Urinary bladder (tissue), 4 donors: Measurements from ENCODE around the gene SLC7A9. TPM values are rescaled to one million over a fixed set of nuclear protein-coding genes. Genes with fewer than 3 reads are reported as not detected.
"Not testable (repeated sequence)": the region's sequence is repeated elsewhere in the genome, so short reads cannot be mapped to it uniquely, and the experiment has no call there.

Experiments used
- DNase-seq: peaks from one replicate; pipeline ENCODE4 v3.0.0-alpha.2; 2015; ENCODE audit errors: extremely low spot score
- H3K27ac ChIP-seq: one replicate; pipeline ENCODE4 v1.5.1; 2013; ENCODE audit warnings: low read depth, mild to moderate bottlenecking, moderate library complexity
- H3K36me3 ChIP-seq: one replicate; pipeline ENCODE4 v1.6.1; 2013; ENCODE audit warnings: mild to moderate bottlenecking, moderate library complexity; ENCODE audit not compliant: insufficient read depth
- H3K4me1 ChIP-seq: one replicate; pipeline ENCODE4 v1.6.1; 2013; ENCODE audit warnings: mild to moderate bottlenecking, moderate library complexity; ENCODE audit not compliant: insufficient read depth
- H3K4me3 ChIP-seq: one replicate; pipeline ENCODE4 v1.5.1; 2013; ENCODE audit warnings: low read depth, low read length
- WGBS: extraction: QIAGEN DNeasy Blood & Tissue Kit; methylation state at CpG from one replicate; pipeline ENCODE4 v1.1.7; 2013; 5-methylcytosine and 5-hydroxymethylcytosine counted together
- polyA plus RNA-seq: library from polyadenylated mRNA; stranded (reverse); fragments of 200-250 nt; gene quantifications from one replicate; pipeline ENCODE4 v1.2.3, GENCODE V29; 2013
- total RNA-seq: library from RNA; depleted of rRNA; stranded (reverse); fragments of >200 nt; gene quantifications from one replicate; pipeline ENCODE4 v1.2.3, GENCODE V29; 2014
- donor health status: healthy with polysubstance abuse.
- donor health status: healthy.

Gene SLC7A9
- total and polyA plus RNA-seq, 2 donors, result 0.28 to 0.79 TPM

DNA sequence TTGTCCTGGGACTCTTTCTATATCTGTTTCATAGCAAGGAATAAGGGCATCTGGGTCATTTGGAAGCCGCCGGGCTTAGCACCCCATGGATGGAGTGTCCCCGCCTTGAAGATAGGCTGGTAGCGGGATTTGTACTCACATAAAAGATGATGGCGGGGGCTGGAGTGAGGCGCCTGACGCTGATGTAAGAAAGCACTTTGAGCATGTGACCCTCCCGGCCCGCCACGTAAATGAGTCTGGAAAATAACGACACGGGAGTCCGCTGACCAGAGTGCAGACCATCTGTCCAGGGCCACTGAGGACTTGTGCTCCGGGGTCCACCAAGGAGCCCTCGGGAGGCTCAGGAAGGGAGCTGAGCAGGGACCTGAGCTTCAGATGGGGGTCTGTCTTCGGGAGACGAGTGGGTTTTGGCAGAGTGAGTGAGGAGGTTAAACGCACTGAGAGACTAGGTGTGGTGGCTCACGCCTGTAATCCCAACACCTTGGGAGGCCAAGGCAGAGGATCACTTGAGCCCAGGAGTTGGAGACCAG lies 25.8 kb downstream of the SLC7A9 start:
- Histone ChIP-seq H3K4me3 (no peak overlapping the region), H3K36me3 (no peaks in the 10 kb centered on the region), H3K27ac (no peak overlapping the region), H3K4me1 (no peaks in the 10 kb centered on the region)
- no peak for DNase-seq
- whole genome bisulfite sequencing, result 93% methylated on average over 19 of the region's 19 CpGs

DNA sequence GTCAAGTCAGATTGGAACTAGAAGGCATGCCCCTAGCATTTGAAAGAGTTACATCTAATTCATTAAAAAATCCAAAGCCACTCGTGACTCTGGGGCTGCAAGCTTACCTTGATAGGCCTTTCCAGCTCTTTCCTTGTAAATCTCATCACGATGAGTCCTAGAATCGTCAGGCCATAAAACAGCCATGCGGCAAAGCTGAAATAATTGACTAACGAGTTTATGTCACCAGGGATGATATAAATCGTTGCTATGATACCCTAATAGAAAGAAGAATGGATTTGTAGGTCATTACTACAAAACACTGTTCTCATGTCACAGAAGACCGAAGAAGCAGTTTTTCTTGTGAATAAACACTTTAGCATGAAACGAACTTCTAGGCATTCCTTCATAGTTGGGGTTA lies 27.5 kb downstream of the SLC7A9 start:
- DNase-seq, result no peak
- no peak overlapping the region for H3K27ac ChIP-seq
- H3K36me3 ChIP-seq, result no peaks in the 10 kb centered on the region
- WGBS, result 64% methylated on average over 8 of the region's 8 CpGs
- H3K4me1 ChIP-seq, result no peaks in the 10 kb centered on the region
- H3K4me3 ChIP-seq, result no peak overlapping the region

DNA sequence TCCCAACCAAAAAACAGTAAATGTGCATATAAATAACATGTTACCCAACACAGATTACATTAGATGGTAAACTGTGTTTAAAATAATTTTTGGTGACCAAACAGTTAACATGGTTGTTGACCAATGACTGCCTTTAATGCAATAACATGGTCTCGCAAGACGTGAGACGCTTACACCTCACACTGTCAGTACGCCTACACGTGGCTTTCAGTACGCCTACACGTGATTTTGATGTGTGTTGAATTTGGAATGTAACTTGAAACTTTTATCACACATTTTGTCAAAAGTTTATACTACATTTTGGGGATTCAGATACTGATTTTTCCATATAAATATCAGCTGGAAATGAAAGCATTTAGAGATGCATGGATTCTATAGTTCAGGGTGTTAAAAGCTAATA lies 32.0 kb downstream of the SLC7A9 start:
- Histone ChIP-seq H3K4me3 (no peak overlapping the region), H3K27ac (no peak overlapping the region), H3K36me3 (no peaks in the 10 kb centered on the region), H3K4me1 (no peaks in the 10 kb centered on the region)
- 72% methylated on average over 7 of the region's 7 CpGs for WGBS
- DNase-seq, result no peak

DNA sequence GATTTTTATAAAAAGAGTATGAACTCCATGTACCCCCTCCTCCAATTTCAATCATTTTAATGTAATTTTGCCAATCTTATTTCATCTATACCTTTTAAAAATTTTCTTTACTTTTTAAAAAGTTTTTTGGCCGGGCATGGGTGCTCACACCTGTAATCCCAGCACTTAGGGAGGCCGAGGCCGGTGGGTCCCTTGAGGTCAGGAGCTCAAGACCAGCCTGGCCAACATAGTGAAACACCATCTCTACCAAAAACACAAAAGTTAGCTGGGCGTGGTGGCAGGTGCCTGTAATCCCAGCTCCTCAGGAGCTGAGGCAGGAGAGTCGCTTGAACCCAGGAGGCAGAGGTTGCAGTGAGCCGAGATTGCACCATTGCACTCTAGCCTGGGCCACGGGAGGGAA lies 36.2 kb downstream of the SLC7A9 start:
- H3K4me3 ChIP-seq, H3K36me3 ChIP-seq, H3K4me1 ChIP-seq, DNase-seq, H3K27ac ChIP-seq: not testable (repeated sequence)
- 93% methylated on average over 7 of the region's 7 CpGs for WGBS

DNA sequence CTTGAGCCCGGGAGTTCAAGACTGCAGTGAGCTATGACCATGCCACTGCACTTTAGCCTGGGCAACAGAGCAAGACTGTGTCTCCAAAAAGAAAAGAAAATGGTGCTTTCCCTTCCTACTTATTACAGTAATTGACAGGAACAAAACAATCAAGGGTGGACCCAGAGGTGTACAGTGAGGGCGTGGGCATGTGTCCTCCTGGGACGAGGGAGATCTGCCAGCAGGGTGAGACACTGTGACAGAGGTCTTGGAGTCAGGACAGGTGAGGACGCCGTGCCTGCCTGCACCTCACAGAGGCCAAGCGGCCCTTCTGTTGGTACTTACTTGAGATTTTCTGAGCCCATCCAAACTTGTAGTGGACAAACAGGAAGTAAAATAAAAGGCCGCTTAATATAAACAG lies 36.7 kb downstream of the SLC7A9 start:
- H3K27ac ChIP-seq, H3K4me3 ChIP-seq, DNase-seq, H3K36me3 ChIP-seq, H3K4me1 ChIP-seq: not testable (repeated sequence)
- WGBS, result 89% methylated on average over 7 of the region's 7 CpGs

DNA sequence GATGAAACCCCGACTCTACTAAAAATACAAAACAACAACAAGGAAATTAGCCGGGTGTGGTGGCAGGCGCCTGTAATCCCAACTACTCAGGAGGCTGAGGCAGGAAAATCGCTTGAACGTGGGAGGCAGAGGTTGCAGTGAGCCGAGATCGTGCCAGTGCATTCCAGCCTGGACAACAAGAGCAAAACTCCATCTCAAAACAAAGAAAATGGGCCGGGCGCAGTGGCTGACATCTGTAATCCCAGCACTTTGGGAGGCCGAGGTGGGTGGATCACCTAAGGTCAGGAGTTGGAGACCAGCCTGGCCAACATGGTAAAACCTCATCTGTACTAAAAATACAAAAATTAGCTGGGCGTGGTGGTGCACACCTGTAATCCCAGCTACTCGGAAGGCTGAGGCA lies 37.5 kb downstream of the SLC7A9 start:
- not testable (repeated sequence) for DNase-seq, H3K4me1 ChIP-seq, H3K36me3 ChIP-seq, H3K27ac ChIP-seq, H3K4me3 ChIP-seq
- WGBS, result 93% methylated on average over 12 of the region's 12 CpGs

DNA sequence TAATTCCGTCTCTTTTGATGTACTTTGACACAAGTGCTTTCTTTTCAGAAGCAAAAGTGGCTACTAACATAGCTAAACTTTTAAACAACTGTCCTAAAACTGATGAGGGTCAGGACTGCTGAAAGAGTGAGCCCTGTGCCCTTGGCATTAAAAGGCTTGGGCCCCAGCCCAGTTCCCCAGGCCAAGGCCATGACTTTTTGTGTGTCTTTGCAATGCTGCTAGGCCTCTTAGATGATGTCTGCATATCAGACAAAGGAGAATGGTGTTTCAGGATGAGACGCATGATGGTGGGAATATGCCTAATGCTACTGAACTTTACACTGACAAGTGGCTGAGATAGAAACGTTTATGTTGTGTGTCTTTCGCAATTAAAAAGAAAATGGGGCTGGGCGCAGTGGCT lies 38.0 kb downstream of the SLC7A9 start:
- WGBS, result 91% methylated on average over 5 of the region's 5 CpGs
- H3K27ac ChIP-seq, result no peak overlapping the region
- no peak overlapping the region for H3K4me3 ChIP-seq
- no peaks in the 10 kb centered on the region for H3K4me1 ChIP-seq
- DNase-seq, result no peak
- H3K36me3 ChIP-seq, result no peaks in the 10 kb centered on the region

DNA sequence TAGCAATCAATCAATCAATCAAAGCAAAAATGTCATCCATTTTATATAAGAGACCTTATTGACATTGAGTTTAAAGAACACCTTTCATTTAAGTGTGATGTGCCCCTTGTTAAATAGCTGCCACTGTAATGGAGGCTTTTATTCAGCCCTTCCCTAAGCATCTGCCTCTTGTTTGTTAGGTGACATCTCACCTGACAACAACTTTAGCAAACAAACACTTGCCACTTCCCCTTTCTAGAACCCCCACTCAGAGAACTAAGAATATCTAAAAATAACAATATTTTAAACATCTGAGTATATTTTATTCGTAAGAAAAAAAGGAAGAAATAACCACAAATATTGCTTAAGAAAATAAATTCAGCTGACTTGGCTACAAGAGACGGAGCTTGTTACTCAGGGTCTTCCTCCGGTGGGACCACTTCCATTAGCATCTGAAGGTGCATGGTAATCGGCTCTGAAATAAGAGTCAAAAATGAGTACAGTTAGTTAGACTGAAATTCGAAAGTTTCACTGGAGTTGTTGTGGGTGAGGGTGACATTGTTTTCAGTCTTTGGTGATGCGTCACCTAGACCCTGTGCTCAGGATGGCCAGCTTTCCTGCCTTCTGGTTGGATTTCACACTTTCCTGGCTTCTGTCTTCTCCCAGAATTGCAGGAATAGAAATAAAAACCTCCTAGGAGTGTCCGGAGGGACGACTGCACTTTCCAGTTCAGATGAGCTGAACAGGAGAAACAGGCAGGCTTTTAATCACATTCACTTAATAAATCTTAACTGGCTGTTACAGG lies 39.1 kb downstream of the SLC7A9 start:
- H3K36me3 ChIP-seq, result no peaks in the 10 kb centered on the region
- DNase-seq, result no peak
- H3K27ac ChIP-seq, result no peak overlapping the region
- 80% methylated on average over 8 of the region's 8 CpGs for WGBS
- H3K4me3 ChIP-seq, result no peak overlapping the region
- H3K4me1 ChIP-seq, result no peaks in the 10 kb centered on the region

DNA sequence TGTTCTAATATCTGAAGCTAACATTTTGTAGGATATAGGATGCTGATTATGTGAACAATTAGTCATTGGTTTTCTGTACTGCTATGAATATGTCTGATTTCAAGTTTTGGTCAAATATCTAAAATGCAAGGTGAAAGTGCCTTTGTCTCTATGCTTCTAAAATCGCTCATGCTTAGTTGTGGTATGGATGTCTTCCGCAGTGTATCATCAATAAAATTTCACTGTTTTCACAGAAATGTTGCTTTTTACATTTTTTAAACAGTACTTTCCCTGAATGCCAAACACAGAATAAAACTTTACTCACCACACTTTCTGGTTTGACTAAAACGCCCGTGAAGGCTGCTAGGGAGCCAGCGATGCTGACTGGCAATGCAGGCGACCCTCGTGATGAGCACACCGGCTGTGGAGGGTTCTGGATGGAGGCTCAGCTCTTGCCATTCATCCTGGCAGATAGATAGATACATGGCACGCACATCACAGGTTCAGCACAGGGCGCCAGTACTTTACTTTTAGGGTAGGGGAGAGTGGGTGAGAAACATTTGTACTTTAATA lies 40.1 kb downstream of the SLC7A9 start:
- no peak for DNase-seq
- Histone ChIP-seq H3K4me1 (no peaks in the 10 kb centered on the region), H3K4me3 (no peak overlapping the region), H3K36me3 (no peaks in the 10 kb centered on the region), H3K27ac (no peak overlapping the region)
- WGBS, result 92% methylated on average over 10 of the region's 10 CpGs

DNA sequence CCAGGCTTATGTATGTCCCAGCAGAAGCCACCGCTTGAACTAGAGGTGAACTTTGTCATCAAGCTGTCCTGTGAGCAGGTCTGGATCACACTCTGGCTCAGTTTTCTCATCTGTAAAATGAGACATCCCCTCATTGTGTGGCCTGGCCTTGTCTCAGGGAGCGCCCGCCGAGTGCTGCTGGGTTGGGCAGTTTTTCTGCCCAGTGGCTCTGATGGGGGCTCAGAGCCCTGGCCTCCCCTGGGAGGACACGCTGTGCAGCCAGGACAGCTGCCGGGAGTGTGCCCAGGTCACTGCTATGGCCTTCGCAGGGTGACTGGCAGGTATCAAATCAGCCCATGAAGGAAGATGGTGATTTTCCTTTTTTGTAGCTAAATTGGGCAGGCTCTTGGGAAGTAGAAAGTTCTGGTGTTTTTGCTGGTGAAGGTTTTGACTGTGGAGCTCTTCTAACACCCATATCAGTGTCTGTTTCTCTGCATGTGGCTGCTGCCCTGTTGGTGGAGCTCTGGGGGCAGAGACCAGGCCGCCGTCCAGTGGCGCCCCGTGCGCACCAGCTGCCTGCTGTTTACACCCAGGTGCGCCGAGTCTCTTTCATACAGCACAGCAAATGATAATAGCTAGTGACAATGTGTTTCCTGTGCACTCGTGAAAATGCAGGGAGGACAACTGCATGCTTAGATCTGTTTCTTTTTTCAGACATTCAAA lies 40.8 kb downstream of the SLC7A9 start:
- Histone ChIP-seq H3K4me3 (no peak overlapping the region), H3K4me1 (no peaks in the 10 kb centered on the region), H3K27ac (no peak overlapping the region), H3K36me3 (no peaks in the 10 kb centered on the region)
- DNase-seq, result no peak
- 87% methylated on average over 15 of the region's 15 CpGs for WGBS

DNA sequence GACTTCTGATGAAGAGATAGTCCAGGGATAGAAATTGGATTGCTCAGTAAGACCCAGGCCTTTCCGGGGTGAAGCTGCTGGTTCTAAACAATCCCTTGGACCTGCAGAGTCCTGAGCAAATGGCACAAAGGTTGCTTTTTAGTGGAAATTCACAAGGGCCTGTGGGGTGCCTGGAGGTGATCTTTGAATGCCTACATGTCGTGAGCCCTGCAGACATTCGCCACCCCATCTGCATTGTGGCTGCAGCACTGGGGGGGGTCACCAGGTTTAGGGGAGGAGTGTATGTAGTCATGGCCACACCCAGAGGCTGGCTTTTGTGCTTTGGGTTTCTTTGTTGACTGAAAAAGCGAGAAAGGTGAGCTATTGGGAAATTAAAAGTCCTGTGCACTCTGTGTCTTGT lies 41.4 kb downstream of the SLC7A9 start:
- DNase-seq, result no peak
- Histone ChIP-seq H3K4me3 (no peak overlapping the region), H3K27ac (no peak overlapping the region), H3K4me1 (no peaks in the 10 kb centered on the region), H3K36me3 (no peaks in the 10 kb centered on the region)
- 82% methylated on average over 4 of the region's 4 CpGs for WGBS

DNA sequence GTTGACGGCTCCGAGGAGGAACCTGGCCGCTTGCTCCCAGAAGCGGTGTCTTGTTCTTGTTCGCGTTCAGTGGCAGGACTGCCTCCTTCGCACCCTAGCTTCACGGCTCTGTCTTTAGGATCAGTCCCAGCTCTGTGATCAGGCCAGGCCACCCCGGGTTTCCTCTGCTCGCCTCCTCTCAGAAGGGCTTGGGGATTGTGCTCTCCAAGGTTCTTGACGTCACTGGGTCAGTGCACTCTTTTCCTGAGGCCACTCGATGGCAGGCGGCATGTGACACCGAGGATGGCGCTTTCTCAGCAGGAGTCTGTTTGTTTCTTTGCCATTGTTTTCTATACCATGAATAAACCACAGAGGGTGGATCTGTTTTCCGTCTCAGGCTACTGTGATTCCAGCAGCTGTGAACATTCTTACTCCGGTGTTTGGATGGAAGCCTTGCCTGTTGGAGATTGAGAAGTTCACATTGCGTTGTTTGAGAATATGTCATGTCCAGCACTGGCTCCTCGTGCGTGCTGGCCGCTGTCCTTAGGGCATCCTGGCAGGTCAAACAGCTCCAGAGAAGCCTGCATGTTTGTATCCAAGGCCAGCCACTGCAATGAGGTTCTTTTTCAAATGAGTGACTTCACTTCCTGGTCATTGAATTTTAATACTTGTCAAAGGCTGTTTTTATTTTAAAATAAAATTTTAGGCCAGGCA lies 44.5 kb downstream of the SLC7A9 start:
- 53% methylated on average over 21 of the region's 21 CpGs for WGBS
- Histone ChIP-seq H3K36me3 (no peaks in the 10 kb centered on the region), H3K4me1 (no peaks in the 10 kb centered on the region), H3K27ac (no peak overlapping the region), H3K4me3 (no peak overlapping the region)
- DNase-seq, result no peak

DNA sequence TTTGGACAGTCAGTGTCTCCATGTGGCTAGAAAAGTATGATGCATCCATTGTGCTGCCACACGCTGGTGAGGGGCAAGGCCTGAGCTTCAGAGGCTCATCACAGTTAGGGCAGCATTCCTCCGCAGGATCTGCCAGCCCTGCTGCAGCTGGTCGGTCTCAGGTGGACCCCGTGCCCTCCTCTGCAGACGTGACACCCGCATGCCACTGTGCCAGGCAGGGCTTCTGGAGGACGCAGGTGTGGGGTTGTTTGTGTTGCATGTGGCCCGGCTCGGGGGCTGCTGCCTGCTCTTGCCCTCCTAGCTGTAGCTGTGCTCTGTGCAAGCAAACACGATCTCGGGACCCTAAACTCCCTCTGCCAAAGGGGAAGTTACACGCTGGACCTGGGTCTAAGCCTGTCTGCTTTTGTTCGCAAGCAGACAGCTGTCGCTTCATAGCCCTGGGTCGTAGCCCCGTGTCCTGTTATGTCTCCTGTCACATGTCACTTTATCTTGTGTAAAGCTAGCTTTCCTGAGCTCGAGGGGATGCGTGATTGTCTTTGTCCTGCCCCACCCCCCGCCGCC lies 45.3 kb downstream of the SLC7A9 start:
- Histone ChIP-seq H3K4me1 (no peaks in the 10 kb centered on the region), H3K36me3 (no peaks in the 10 kb centered on the region), H3K4me3 (no peak overlapping the region), H3K27ac (no peak overlapping the region)
- WGBS, result 41% methylated on average over 20 of the region's 20 CpGs
- DNase-seq, result no peak
